IMR-90 (cell line): ENCODE measurements around the gene ANAPC7. TPM values are rescaled to one million over a fixed set of nuclear protein-coding genes. Genes with fewer than 3 reads are reported as not detected.

Source experiments
- ATAC-seq: fragments of 200-7000 bp; cut with Tn5 transposase; 2 replicates; pipeline ENCODE4 v1.9.1; 2020; ENCODE audit warnings: low read depth, mild to moderate bottlenecking, moderate library complexity
- BruUV-seq: library from RNA; stranded (reverse); fragments of 400-500 nt; replicated peaks from 2 replicates; lab custom pipeline; 2021; lab: Mats Ljungman, UMichigan
- CTCF ChIA-PET: fragments of 300-600 bp; formaldehyde crosslinking; extraction: SDS; loops from one replicate; lab custom pipeline; 2021; ENCODE audit warnings: antibody characterized with exemption; lab: Yijun Ruan, JAX
- POLR2A ChIA-PET: fragments of 300-600 bp; sonication (Branson Sonifier 250); formaldehyde crosslinking; loops from one replicate; lab custom pipeline; 2022; ENCODE audit warnings: antibody characterized with exemption; ENCODE audit not compliant: unreplicated experiment; lab: Charles Lee
- DNase-seq: peaks from one replicate; pipeline ENCODE4 v3.0.0; 2013
- H2AFZ ChIP-seq: replicated peaks from 2 replicates; pipeline ENCODE3; 2013; ENCODE audit warnings: low read length, mild to moderate bottlenecking; ENCODE audit not compliant: poor library complexity
- H2AK5ac ChIP-seq: 2 replicates; pipeline ENCODE4 v1.6.1; 2013; ENCODE audit warnings: low read depth, low read length, inconsistent platforms
- H2AK9ac ChIP-seq: replicated peaks from 2 replicates; pipeline ENCODE3; 2013; ENCODE audit warnings: mild to moderate bottlenecking, low read depth, low read length, moderate library complexity; ENCODE audit not compliant: poor library complexity
- H2BK120ac ChIP-seq: 2 replicates; pipeline ENCODE4 v1.6.1; 2013; ENCODE audit warnings: low read depth, low read length, inconsistent platforms
- H2BK15ac ChIP-seq: 3 replicates; pipeline ENCODE4 v1.6.1; 2013; ENCODE audit warnings: low read depth, low read length, inconsistent platforms
- H2BK20ac ChIP-seq: 2 replicates; pipeline ENCODE4 v1.6.1; 2013; ENCODE audit warnings: low read depth, mild to moderate bottlenecking, inconsistent platforms, low read length, moderate library complexity
- H2BK5ac ChIP-seq: 2 replicates; pipeline ENCODE4 v1.6.1; 2013; ENCODE audit warnings: mild to moderate bottlenecking, low read depth, low read length, inconsistent platforms; ENCODE audit not compliant: poor library complexity, severe bottlenecking
- H3K14ac ChIP-seq: replicated peaks from 2 replicates; pipeline ENCODE4 v1.6.1; 2013; ENCODE audit warnings: low read depth, low read length, inconsistent platforms
- H3K18ac ChIP-seq: 2 replicates; pipeline ENCODE4 v1.6.1; 2013; ENCODE audit warnings: low read depth, low read length, control low read depth
- H3K23ac ChIP-seq: 2 replicates; pipeline ENCODE4 v1.6.1; 2013; ENCODE audit warnings: low read depth, low read length, inconsistent platforms
- H3K27ac ChIP-seq: 2 replicates; pipeline ENCODE4 v1.5.1; 2013; ENCODE audit warnings: mild to moderate bottlenecking, control low read depth, low read length; ENCODE audit not compliant: insufficient read depth
- H3K27me3 ChIP-seq: 2 replicates; pipeline ENCODE4 v1.6.1; 2013; ENCODE audit warnings: low read length; ENCODE audit not compliant: control insufficient read depth, insufficient read depth
- H3K36me3 ChIP-seq: 2 replicates; pipeline ENCODE4 v1.6.1; 2013; ENCODE audit warnings: low read length, mixed read lengths; ENCODE audit not compliant: control insufficient read depth, insufficient read depth
- H3K4ac ChIP-seq: 2 replicates; pipeline ENCODE4 v1.6.1; 2013; ENCODE audit warnings: low read depth, low read length, inconsistent platforms
- H3K4me1 ChIP-seq: 2 replicates; pipeline ENCODE4 v1.6.1; 2013; ENCODE audit warnings: low read length, mixed read lengths; ENCODE audit not compliant: control insufficient read depth, insufficient read depth
- H3K4me2 ChIP-seq: 2 replicates; pipeline ENCODE4 v1.6.1; 2013; ENCODE audit warnings: low read depth, mild to moderate bottlenecking, control low read depth, low read length, moderate library complexity
- H3K4me3 ChIP-seq: 2 replicates; pipeline ENCODE4 v1.5.1; 2013; ENCODE audit warnings: low read depth, mild to moderate bottlenecking, control low read depth, low read length, moderate library complexity; ENCODE audit not compliant: insufficient read depth
- H3K56ac ChIP-seq: 2 replicates; pipeline ENCODE4 v1.6.1; 2013; ENCODE audit warnings: low read length, inconsistent platforms; ENCODE audit not compliant: insufficient read depth; ENCODE audit errors: extremely low read depth
- H3K79me1 ChIP-seq, 2 experiments: 2 replicates each; pipeline ENCODE4 v1.6.1; 2013; ENCODE audit warnings: low read length in 2 of 2, inconsistent platforms in 1 of 2, low read depth in 1 of 2
- H3K9ac ChIP-seq: 2 replicates; pipeline ENCODE4 v1.6.1; 2013; ENCODE audit warnings: low read depth, low read length, control low read depth
- H3K9me1 ChIP-seq: 2 replicates; pipeline ENCODE4 v1.6.1; 2013; ENCODE audit warnings: low read length, inconsistent platforms; ENCODE audit not compliant: insufficient read depth
- H3K9me3 ChIP-seq: 2 replicates; pipeline ENCODE4 v1.6.1; 2013; ENCODE audit warnings: low read length; ENCODE audit not compliant: control insufficient read depth, insufficient read depth
- H4K20me1 ChIP-seq: 2 replicates; pipeline ENCODE4 v1.6.1; 2013; ENCODE audit warnings: low read length, inconsistent platforms; ENCODE audit not compliant: insufficient read depth
- H4K5ac ChIP-seq: 2 replicates; pipeline ENCODE4 v1.6.1; 2013; ENCODE audit warnings: mild to moderate bottlenecking, low read depth, low read length, control low read depth
- H4K8ac ChIP-seq, 2 experiments: 2 replicates each; pipeline ENCODE4 v1.6.1; 2013; ENCODE audit warnings: low read depth in 2 of 2, low read length in 2 of 2, control low read depth in 1 of 2, inconsistent platforms in 1 of 2
- H4K91ac ChIP-seq: 2 replicates; pipeline ENCODE4 v1.6.1; 2013; ENCODE audit warnings: low read depth, low read length, inconsistent platforms; ENCODE audit not compliant: insufficient read depth
- CEBPB ChIP-seq: IDR thresholded peaks from 2 replicates; pipeline ENCODE4 v1.6.1; 2012; ENCODE audit warnings: low read depth, low read length, improper control_type of control experiment
- MAZ ChIP-seq: IDR thresholded peaks from 2 replicates; pipeline ENCODE4 v1.6.1; 2012; ENCODE audit warnings: low read depth, mild to moderate bottlenecking, low read length, improper control_type of control experiment, moderate library complexity, borderline replicate concordance
- WGBS, 2 experiments: methylation state at CpG; one replicate each; pipeline versions ENCODE4 v1.1.5 to v1.1.7; 2013; ENCODE audit warnings: missing lambda C conversion rate in 2 of 2; ENCODE audit not compliant: insufficient read length in 1 of 2; ENCODE audit errors: extremely low coverage in 2 of 2; 5-methylcytosine and 5-hydroxymethylcytosine counted together
- dilution Hi-C: fragments of 300-500 bp; cut with HindIII; formaldehyde crosslinking; loops from one replicate; pipeline ENCODE4 v1.14.3; 2018; ENCODE audit warnings: low sequenced_read_pairs; ENCODE audit not compliant: unreplicated experiment
- in situ Hi-C: fragments of 300-500 bp; cut with MboI; formaldehyde crosslinking; loops from 3 replicates; pipeline ENCODE4 v1.14.3; 2019; ENCODE audit warnings: low sequenced_read_pairs, inconsistent platforms, mixed read lengths
- intact Hi-C: fragments of 100-400 bp; cut with micrococcal nuclease; formaldehyde crosslinking; loops from 2 replicates; pipeline ENCODE4 v1.10.0; 2022
- polyA plus RNA-seq, 3 experiments: library from polyadenylated mRNA; depleted of rRNA; stranded (reverse); fragments of >200 nt; gene quantifications; 2 replicates each; pipeline ENCODE4 v1.2.3, GENCODE V29; 2012; ENCODE audit warnings: low replicate concordance in 1 of 3
- total RNA-seq: library from RNA; depleted of rRNA; stranded (reverse); fragments of >200 nt; gene quantifications from 2 replicates; pipeline ENCODE4 v1.2.3, GENCODE V29; 2012

Gene ANAPC7
- total and polyA plus RNA-seq, 2 of the 4 experiments (the other 2 are of a cell fraction), result 46.4 to 57.9 TPM

GRCh38 chr12:110345176-110345661, 58.3 kb downstream of the ANAPC7 start:
- no peak overlapping the region for H3K4me2 ChIP-seq
- CTCF ChIA-PET, result no interaction called here
- TF ChIP-seq CEBPB, result peak; percentile 77
- no peak for TF ChIP-seq MAZ
- H3K9me3 ChIP-seq, result no peaks in the 10 kb centered on the region
- no peak overlapping the region for H3K18ac ChIP-seq
- in situ Hi-C loops, result no loop called here
- H3K27ac ChIP-seq, result no peak overlapping the region
- no peak overlapping the region for H3K9ac ChIP-seq
- H2AK5ac ChIP-seq, result no peak overlapping the region
- no peak overlapping the region for H4K8ac ChIP-seq
- dilution Hi-C loops, result no loop called here
- no TSS peak for BruUV-seq
- no peak overlapping the region for H3K4ac ChIP-seq
- no peaks in the 10 kb centered on the region for H3K27me3 ChIP-seq
- peaks cover 11% of the 10 kb centered on the region; the same call in 1 of the 2 replicates for H3K9me1 ChIP-seq
- no peak overlapping the region for H4K5ac ChIP-seq
- no peak overlapping the region for H2AFZ ChIP-seq
- no peak overlapping the region for H3K4me3 ChIP-seq
- ATAC-seq (no peak), DNase-seq (no peak)
- no peaks in the 10 kb centered on the region for H3K4me1 ChIP-seq
- H2BK15ac ChIP-seq, result no peak overlapping the region
- no peak overlapping the region for H3K23ac ChIP-seq
- H3K14ac ChIP-seq, result no peak overlapping the region
- no peak overlapping the region for H3K56ac ChIP-seq
- 100% methylated on average over 1 of the region's 11 CpGs; no CpG with 5 or more reads in 1 of the 2 experiments for WGBS, 2 experiments
- intact Hi-C loops, result no loop called here
- peaks cover 38% of the 10 kb centered on the region for H4K20me1 ChIP-seq
- H3K79me1 ChIP-seq, result peaks cover 34 to 64% of the 10 kb centered on the region in 2 experiments
- H3K36me3 ChIP-seq, result peaks cover 80% of the 10 kb centered on the region
- POLR2A ChIA-PET, result no interaction called here
- H2BK20ac ChIP-seq, result no peak overlapping the region
- no peak overlapping the region for H2BK5ac ChIP-seq
- H2AK9ac ChIP-seq, result no peak overlapping the region
- H4K91ac ChIP-seq, result no peak overlapping the region
- H2BK120ac ChIP-seq, result no peak overlapping the region
